GM18951 (cell line): ENCODE measurements around the gene PXYLP1.

Experiments used
- POLR2A ChIP-seq: IDR thresholded peaks from 4 replicates; pipeline ENCODE4 v1.6.1; 2011; ENCODE audit warnings: mild to moderate bottlenecking; ENCODE audit not compliant: insufficient read length, insufficient read depth; ENCODE audit errors: extremely low read depth
- in situ Hi-C: fragments of 300-500 bp; cut with MboI; formaldehyde crosslinking; loops from one replicate; pipeline ENCODE4 v1.12.0; 2022; ENCODE audit warnings: low sequenced_read_pairs, mixed read lengths, inconsistent platforms; ENCODE audit not compliant: unreplicated experiment

Gene PXYLP1

GRCh38 chr3:141236361-141236760 is 4.7 kb downstream of the PXYLP1 start:
- TF ChIP-seq POLR2A, result no peak
- in situ Hi-C loops, result no loop called here

GRCh38 chr3:141237701-141238521 is 6.3 kb downstream of the PXYLP1 start:
- in situ Hi-C loops, result no loop called here
- no peak for TF ChIP-seq POLR2A

- in situ Hi-C loops, result no loop called here
- TF ChIP-seq POLR2A, result no peak
Measured at GRCh38 chr3:141239511-141240281, 8.1 kb downstream of the PXYLP1 start.

GRCh38 chr3:141240286-141240685 is 8.7 kb downstream of the PXYLP1 start:
- in situ Hi-C loops, result no loop called here
- no peak for TF ChIP-seq POLR2A

GRCh38 chr3:141240687-141241615 is 9.3 kb downstream of the PXYLP1 start:
- no peak for TF ChIP-seq POLR2A
- in situ Hi-C loops, result no loop called here

- in situ Hi-C loops, result no loop called here
Measured at GRCh38 chr3:141241616-141242376, 10.2 kb downstream of the PXYLP1 start.

GRCh38 chr3:141242377-141243092 is 10.9 kb downstream of the PXYLP1 start:
- in situ Hi-C loops, result no loop called here
- no peak for TF ChIP-seq POLR2A

More at GRCh38 chr3:141241616-141242376, 10.2 kb downstream of the PXYLP1 start:
- TF ChIP-seq POLR2A, result no peak

GRCh38 chr3:141243271-141243707 is 11.7 kb downstream of the PXYLP1 start:
- TF ChIP-seq POLR2A, result no peak
- in situ Hi-C loops, result no loop called here

- TF ChIP-seq POLR2A, result no peak
- in situ Hi-C loops, result no loop called here
Measured at GRCh38 chr3:141246224-141246957, 14.8 kb downstream of the PXYLP1 start.

- TF ChIP-seq POLR2A, result no peak
- in situ Hi-C loops, result no loop called here
Measured at GRCh38 chr3:141246958-141247301, 15.3 kb downstream of the PXYLP1 start.

- in situ Hi-C loops, result no loop called here
- TF ChIP-seq POLR2A, result no peak
Measured at GRCh38 chr3:141248064-141248463, 16.4 kb downstream of the PXYLP1 start.
